B cell (primary cell): Measurements from ENCODE around the gene SSR2. TPM values are rescaled to one million over a fixed set of nuclear protein-coding genes. Genes with fewer than 3 reads are reported as not detected.

Experiments used
- ATAC-seq: fragments of 200-7000 bp; cut with Tn5 transposase; one replicate; pipeline ENCODE4 v1.10.0; 2021; ENCODE audit warnings: low read depth, mild to moderate bottlenecking, moderate number of reproducible peaks, moderate library complexity
- CTCF ChIA-PET: fragments of 350-600 bp; sonication (Branson Sonifier 250); formaldehyde crosslinking; loops from one replicate; lab custom pipeline; 2021; ENCODE audit warnings: antibody characterized with exemption, inconsistent platforms; lab: Charles Lee
- POLR2A ChIA-PET: fragments of 350-600 bp; sonication (Branson Sonifier 250); formaldehyde crosslinking; loops from one replicate; lab custom pipeline; 2021; ENCODE audit warnings: antibody characterized with exemption; lab: Charles Lee
- DNase-seq: peaks from one replicate; pipeline ENCODE4 v3.0.0; 2013
- H2AFZ ChIP-seq: 2 replicates; pipeline ENCODE4 v1.6.1; 2012; ENCODE audit warnings: mild to moderate bottlenecking, low read depth, low read length; ENCODE audit not compliant: insufficient read depth, poor library complexity, severe bottlenecking
- H3K27ac ChIP-seq, 2 donors: 1 replicate in 1 of 2; 2 replicates in 1 of 2; pipeline ENCODE4 v1.5.1; 2012 to 2013; ENCODE audit warnings: low read length in 2 of 2, mild to moderate bottlenecking in 2 of 2, moderate library complexity in 1 of 2
- H3K27me3 ChIP-seq, 4 experiments: fragments of 200-600 bp in 1 of 4; sonication (generic) in 1 of 4; replicated peaks in 1 of 4; 1 replicate in 2 of 4; 2 replicates in 2 of 4; pipeline versions ENCODE4 v1.6.1 to v1.7.0; 2013 to 2016; ENCODE audit warnings: low read length in 3 of 4, mild to moderate bottlenecking in 2 of 4, mixed read lengths in 1 of 4, moderate library complexity in 1 of 4; ENCODE audit not compliant: insufficient read depth in 4 of 4, control insufficient read depth in 3 of 4; ENCODE audit errors: control extremely low read depth in 1 of 4
- H3K36me3 ChIP-seq, 2 experiments: replicated peaks in 1 of 2; 1 replicate in 1 of 2; 2 replicates in 1 of 2; pipeline versions ENCODE4 v1.6.1 to v1.7.1; 2013; ENCODE audit warnings: low read length in 1 of 2; ENCODE audit not compliant: insufficient read depth in 2 of 2, control insufficient read depth in 1 of 2; ENCODE audit errors: control extremely low read depth in 1 of 2, extremely low read depth in 1 of 2
- H3K4me1 ChIP-seq, 2 donors: fragments of 200-600 bp in 1 of 2; sonication (generic) in 1 of 2; 1 replicate in 1 of 2; 2 replicates in 1 of 2; pipeline versions ENCODE4 v1.5.1 to v1.6.1; 2013 to 2017; ENCODE audit warnings: low read length in 2 of 2; ENCODE audit not compliant: control insufficient read depth in 2 of 2, insufficient read depth in 2 of 2
- H3K4me2 ChIP-seq: replicated peaks from 2 replicates; pipeline ENCODE3; 2012; ENCODE audit warnings: mild to moderate bottlenecking, low read depth, low read length; ENCODE audit not compliant: poor library complexity, severe bottlenecking
- H3K4me3 ChIP-seq, 5 experiments: fragments of 200-600 bp in 1 of 5; sonication (generic) in 1 of 5; 1 replicate in 3 of 5; 2 replicates in 2 of 5; pipeline versions ENCODE4 v1.5.1 to v1.7.0; 2011 to 2016; ENCODE audit warnings: low read length in 4 of 5, mild to moderate bottlenecking in 4 of 5, low read depth in 2 of 5, control low read depth in 1 of 5, moderate library complexity in 1 of 5; ENCODE audit not compliant: insufficient read depth in 1 of 5; ENCODE audit errors: control extremely low read depth in 1 of 5, extremely low read depth in 1 of 5
- H3K79me2 ChIP-seq: fragments of 200-600 bp; sonication (generic); one replicate; pipeline ENCODE4 v1.6.0; 2016; ENCODE audit warnings: low read length; ENCODE audit not compliant: control insufficient read depth, insufficient read depth
- H3K9ac ChIP-seq: fragments of 200-600 bp; sonication (generic); 2 replicates; pipeline ENCODE4 v1.6.1; 2017; ENCODE audit warnings: mild to moderate bottlenecking, low read length, moderate library complexity
- H3K9me3 ChIP-seq, 3 donors: one replicate each; pipeline versions ENCODE4 v1.6.1 to v1.7.1; 2013; ENCODE audit warnings: low read length in 2 of 3; ENCODE audit not compliant: control insufficient read depth in 2 of 3, insufficient read depth in 1 of 3; ENCODE audit errors: control extremely low read depth in 1 of 3
- H4K20me1 ChIP-seq: 2 replicates; pipeline ENCODE4 v1.6.0; 2012; ENCODE audit warnings: mild to moderate bottlenecking, low read length; ENCODE audit not compliant: insufficient read depth, control insufficient read depth, poor library complexity, severe bottlenecking
- H3K27ac Mint-ChIP-seq: one replicate; pipeline ENCODE4 v1.8.0; 2021; ENCODE audit warnings: mixed read lengths
- H3K27me3 Mint-ChIP-seq: one replicate; pipeline ENCODE4 v1.8.0; 2021; ENCODE audit warnings: mixed read lengths
- H3K4me1 Mint-ChIP-seq: one replicate; pipeline ENCODE4 v1.8.0; 2021; ENCODE audit warnings: mixed read lengths
- H3K4me3 Mint-ChIP-seq: one replicate; pipeline ENCODE4 v1.8.0; 2021; ENCODE audit warnings: mixed read lengths
- H3K9me3 Mint-ChIP-seq: one replicate; pipeline ENCODE4 v1.8.0; 2022; ENCODE audit warnings: mixed read lengths; ENCODE audit not compliant: insufficient read depth
- CTCF ChIP-seq: fragments of 200-600 bp; IDR thresholded peaks from one replicate; pipeline ENCODE4 v1.8.0; 2022; ENCODE audit warnings: antibody characterized with exemption, mild to moderate bottlenecking
- WGBS: methylation state at CpG from one replicate; pipeline ENCODE4 v1.1.5; 2013; ENCODE audit warnings: missing lambda C conversion rate; ENCODE audit not compliant: insufficient coverage; 5-methylcytosine and 5-hydroxymethylcytosine counted together
- intact Hi-C: fragments of 100-400 bp; cut with micrococcal nuclease; formaldehyde crosslinking; loops from one replicate; pipeline ENCODE4 v1.10.0; 2022
- polyA plus RNA-seq: library from polyadenylated mRNA; depleted of rRNA; stranded (reverse); fragments of >200 nt; gene quantifications from 2 replicates; pipeline ENCODE4 v1.2.3, GENCODE V29; 2012
- total RNA-seq, 2 donors: library from RNA; stranded (reverse); fragments of 120-200 nt in 1 of 2; gene quantifications; 1 replicate in 1 of 2; 2 replicates in 1 of 2; pipeline versions ENCODE4 v1.2.3 to v1.2.4, GENCODE V29; 2013 to 2022

SSR2 gene
- total and polyA plus RNA-seq, 2 donors (not counting 1 experiment from before 2014, with no cell fraction given) = 160 to 359 TPM

GRCh38 chr1:155979597-155980343 lies 41.0 kb downstream of the SSR2 start:
- H3K27ac Mint-ChIP-seq = peak overlapping the region; percentile 94
- peak overlapping the region; percentile 89 for H3K9ac ChIP-seq
- H3K4me3 ChIP-seq = peak overlapping the region; percentile 76 to 93 (median 81)

More at GRCh38 chr1:155979597-155980343, 41.0 kb downstream of the SSR2 start:
- peak; percentile 51 for DNase-seq
- Histone ChIP-seq H3K27ac (peak overlapping the region; percentile 70 to 91), H3K9me3 (no peaks in the 10 kb centered on the region), H3K36me3 (peaks cover 1 to 3% of the 10 kb centered on the region in 2 experiments), H3K4me1 (peaks cover 64 to 73% of the 10 kb centered on the region in 2 donors), H3K79me2 (peaks cover 98% of the 10 kb centered on the region), H2AFZ (peak overlapping the region; percentile 67), H4K20me1 (peaks cover 34% of the 10 kb centered on the region), H3K4me2 (peak overlapping the region; percentile 93), H3K27me3 (no peaks in the 10 kb centered on the region)
- 0% methylated on average over 3 of the region's 4 CpGs for WGBS
- intact Hi-C loops = loop anchor here (1.0 to 5.0 kb wide), 3 partner anchors 9 to 232 kb away; partner anchors contain the start of gene LAMTOR2
- Mint-ChIP-seq H3K27me3 (no peaks in the 10 kb centered on the region), H3K9me3 (no peaks in the 10 kb centered on the region), H3K4me3 (peak overlapping the region; percentile 95), H3K4me1 (peaks cover 81% of the 10 kb centered on the region)
- ChIA-PET CTCF (interaction anchor here (1.4 to 12.2 kb wide), 4 partner anchors 10 to 41 kb away, joined by 3 to 206 read pairs (median 68); partner anchors contain the start of gene RXFP4), POLR2A (interaction anchor here (0.5 to 4.4 kb wide), 7 partner anchors 18 to 358 kb away, joined by 3 to 61 read pairs (median 9); partner anchors contain the start of genes KHDC4 and RXFP4)
- ATAC-seq = peak; percentile 18
- no peak for TF ChIP-seq CTCF
